Right lobe of liver (tissue), 6 donors: ENCODE data around the gene PRR23C. TPM values are rescaled to one million over a fixed set of nuclear protein-coding genes. Genes with fewer than 3 reads are reported as not detected.

Experiments used
- ATAC-seq, 4 donors: fragments of 200-7000 bp; cut with Tn5 transposase; one replicate each; pipeline ENCODE4 v1.9.1; 2020; ENCODE audit warnings: mild to moderate bottlenecking in 4 of 4, moderate library complexity in 4 of 4
- DNase-seq, 3 donors: peaks; one replicate each; pipeline ENCODE4 v3.0.0-alpha.2; 2020
- H3K27ac ChIP-seq, 3 donors: fragments of 200-600 bp; one replicate each; pipeline ENCODE4 v1.8.0; 2022
- H3K27me3 ChIP-seq, 2 donors: fragments of 200-600 bp; one replicate each; pipeline ENCODE4 v1.8.0; 2022
- H3K36me3 ChIP-seq, 4 donors: fragments of 200-600 bp; sonication (generic) in 1 of 4; one replicate each; pipeline versions ENCODE4 v1.5.1 to v1.8.0; 2017 to 2022; ENCODE audit warnings: control low read depth in 1 of 4
- H3K4me1 ChIP-seq, 4 donors: fragments of 200-600 bp; sonication (generic) in 1 of 4; one replicate each; pipeline versions ENCODE4 v1.5.1 to v1.8.0; 2017 to 2022; ENCODE audit warnings: control low read depth in 1 of 4
- H3K4me3 ChIP-seq, 3 donors: fragments of 200-600 bp; one replicate each; pipeline ENCODE4 v1.8.0; 2022
- H3K9me3 ChIP-seq, 4 donors: fragments of 200-600 bp; sonication (generic) in 1 of 4; one replicate each; pipeline versions ENCODE4 v1.5.1 to v1.8.0; 2017 to 2022; ENCODE audit warnings: control low read depth in 1 of 4
- CTCF ChIP-seq, 4 donors: fragments of 200-600 bp in 3 of 4; fragments of 450-650 bp in 1 of 4; IDR thresholded peaks; one replicate each; pipeline versions ENCODE4 v1.5.1 to v1.8.0; 2016 to 2022; ENCODE audit warnings: antibody characterized with exemption in 4 of 4, mild to moderate bottlenecking in 2 of 4
- POLR2A ChIP-seq: fragments of 450-650 bp; IDR thresholded peaks from one replicate; pipeline ENCODE4 v1.6.1; 2017; ENCODE audit warnings: antibody characterized with exemption, mild to moderate bottlenecking
- WGBS: methylation state at CpG from one replicate; pipeline ENCODE4 v1.1.6; 2018; ENCODE audit warnings: low coverage, low lambda C conversion rate; ENCODE audit not compliant: insufficient coverage; ENCODE audit errors: missing lambda C conversion rate; 5-methylcytosine and 5-hydroxymethylcytosine counted together
- intact Hi-C, 2 donors: fragments of 100-400 bp; cut with DNase I; formaldehyde crosslinking; loops; one replicate each; pipeline versions ENCODE4 v1.11.2 to v1.14.1; 2022
- total RNA-seq, 6 experiments: library from RNA; depleted of rRNA in 2 of 6; stranded (reverse); fragments of >200 nt in 2 of 6; fragmentation: NEBNext Ultra II Directional in 3 of 6; extraction: Animal tissue kit (Norgen Biotek cat#: 25700) in 3 of 6; gene quantifications; one replicate each; pipeline versions ENCODE4 v1.1.0 to v1.2.4, GENCODE V29; 2016 to 2023
- donor health status: DM: no; HTN: yes; CAD: no.
- donor health status: DM: no; HTN: no; CAD: no.
- donor health status: DM: no; HTN: no; CAD: no.
- donor health status: DM: no; HTN: yes; CAD: no.
- donor health status: DM: no; HTN: yes; CAD: no.

PRR23C gene
- total RNA-seq, 6 experiments from 2014 or later: not detected

GRCh38 chr3:139020868-139021234, 23.8 kb downstream of the PRR23C start, which contains the start of gene PRR23B:
PRR23B (minus strand) TSS chr3:139020926; CDS start chr3:139020661, 265 bp downstream.
- Histone ChIP-seq H3K4me1 (no peaks in the 10 kb centered on the region), H3K9me3 (no peaks in the 10 kb centered on the region), H3K27ac (no peak within 1 kb of the TSS), H3K27me3 (no peaks in the 10 kb centered on the region), H3K4me3 (no peak within 1 kb of the TSS), H3K36me3 (no peaks in the 10 kb centered on the region)
- 40% methylated on average over 11 of the region's 19 CpGs for WGBS
- TF ChIP-seq CTCF (IDR thresholded peaks at IDR 0.05): peak; percentile 20 to 37 (median 26)
- no peak for TF ChIP-seq POLR2A
- ATAC-seq: no peak
- intact Hi-C loops: no loop called here
- DNase-seq: no peak

- intact Hi-C loops: no loop called here
- Histone ChIP-seq H3K4me3 (no peak overlapping the region), H3K27ac (no peak overlapping the region), H3K9me3 (no peaks in the 10 kb centered on the region), H3K4me1 (no peaks in the 10 kb centered on the region), H3K27me3 (no peaks in the 10 kb centered on the region), H3K36me3 (no peaks in the 10 kb centered on the region)
- no peak for TF ChIP-seq POLR2A
- no peak for TF ChIP-seq CTCF (IDR thresholded peaks at IDR 0.05)
- no peak for ATAC-seq
- no peak for DNase-seq
- 60% methylated on average over 7 of the region's 81 CpGs for WGBS
Observed at GRCh38 chr3:139020036-139020867, 24.4 kb downstream of the PRR23C start.

- no peak for TF ChIP-seq CTCF (IDR thresholded peaks at IDR 0.05)
- TF ChIP-seq POLR2A: no peak
- no peak overlapping the region for H3K4me3 ChIP-seq
- H3K9me3 ChIP-seq: no peaks in the 10 kb centered on the region
- no peaks in the 10 kb centered on the region for H3K36me3 ChIP-seq
- no peaks in the 10 kb centered on the region for H3K4me1 ChIP-seq
- intact Hi-C loops: no loop called here
- no peak overlapping the region for H3K27ac ChIP-seq
- DNase-seq (no peak), ATAC-seq (peak in 1 of 4 donors; percentile 34)
- WGBS: 48% methylated on average over 3 of the region's 3 CpGs
- H3K27me3 ChIP-seq: no peaks in the 10 kb centered on the region
Observed at GRCh38 chr3:139016430-139017048, 28.2 kb downstream of the PRR23C start.

GRCh38 chr3:139006051-139006716, 38.5 kb downstream of the PRR23C start, which contains the start of gene PRR23A:
PRR23A (minus strand) TSS chr3:139006268; CDS start chr3:139006268, 0 bp downstream.
- TF ChIP-seq POLR2A (no peak), CTCF (IDR thresholded peaks at IDR 0.05) (no peak)
- Histone ChIP-seq H3K27ac (no peak within 1 kb of the TSS), H3K9me3 (no peaks in the 10 kb centered on the region), H3K36me3 (no peaks in the 10 kb centered on the region), H3K4me1 (no peaks in the 10 kb centered on the region), H3K4me3 (no peak within 1 kb of the TSS), H3K27me3 (no peaks in the 10 kb centered on the region)
- DNase-seq (no peak), ATAC-seq (no peak)
- intact Hi-C loops: no loop called here
- 56% methylated on average over 12 of the region's 60 CpGs for WGBS
